ENCODE measurements around the gene ZCCHC2. TPM values are rescaled to one million over a fixed set of nuclear protein-coding genes. Genes with fewer than 3 reads are reported as not detected.

The ZCCHC2 gene
- total RNA-seq, 1 experiment from 2014 or later, result 43.5 TPM

- intact Hi-C loops (cut with micrococcal nuclease; ENCODE audit: unreplicated experiment), result no loop called here
- no TSS peak for BruUV-seq (replicated peaks)
Measured at GRCh38 chr18:62493033-62493862, 29.6 kb upstream of the ZCCHC2 start.

GRCh38 chr18:62494764-62495163, 28.1 kb upstream of the ZCCHC2 start:
- H3K9me3 Mint-ChIP-seq (ENCODE audit: low read depth, unreplicated experiment), result no peaks in the 10 kb centered on the region
- intact Hi-C loops (cut with micrococcal nuclease; ENCODE audit: unreplicated experiment), result no loop called here
- CTCF ChIA-PET, result no interaction called here
- no peak for DNase-seq
- no peaks in the 10 kb centered on the region for H3K36me3 Mint-ChIP-seq (ENCODE audit: insufficient read depth, unreplicated experiment)
- H3K4me1 Mint-ChIP-seq (ENCODE audit: low read depth, unreplicated experiment), result peaks cover 29% of the 10 kb centered on the region
- H3K4me3 Mint-ChIP-seq (ENCODE audit: low read depth, unreplicated experiment), result no peak overlapping the region
- BruUV-seq (replicated peaks), result no TSS peak
- H3K27me3 Mint-ChIP-seq (ENCODE audit: unreplicated experiment), result no peaks in the 10 kb centered on the region
- no peak for TF ChIP-seq CTCF (IDR thresholded peaks at IDR 0.05; ENCODE audit: unreplicated experiment)
- no peak overlapping the region for H3K27ac Mint-ChIP-seq (ENCODE audit: unreplicated experiment)

More at GRCh38 chr18:62493033-62493862, 29.6 kb upstream of the ZCCHC2 start:
- CTCF ChIA-PET, result no interaction called here
- H3K27ac Mint-ChIP-seq (ENCODE audit: unreplicated experiment), result no peak overlapping the region
- no peak for DNase-seq
- H3K9me3 Mint-ChIP-seq (ENCODE audit: low read depth, unreplicated experiment), result no peaks in the 10 kb centered on the region
- no peaks in the 10 kb centered on the region for H3K27me3 Mint-ChIP-seq (ENCODE audit: unreplicated experiment)
- H3K36me3 Mint-ChIP-seq (ENCODE audit: insufficient read depth, unreplicated experiment), result no peaks in the 10 kb centered on the region
- TF ChIP-seq CTCF (IDR thresholded peaks at IDR 0.05; ENCODE audit: unreplicated experiment), result no peak
- no peak overlapping the region for H3K4me3 Mint-ChIP-seq (ENCODE audit: low read depth, unreplicated experiment)
- H3K4me1 Mint-ChIP-seq (ENCODE audit: low read depth, unreplicated experiment), result peaks cover 29% of the 10 kb centered on the region

- Mint-ChIP-seq H3K9me3 (ENCODE audit: low read depth, unreplicated experiment) (no peaks in the 10 kb centered on the region), H3K27me3 (ENCODE audit: unreplicated experiment) (no peaks in the 10 kb centered on the region), H3K4me1 (ENCODE audit: low read depth, unreplicated experiment) (peaks cover 24% of the 10 kb centered on the region), H3K27ac (ENCODE audit: unreplicated experiment) (no peak overlapping the region), H3K36me3 (ENCODE audit: insufficient read depth, unreplicated experiment) (no peaks in the 10 kb centered on the region), H3K4me3 (ENCODE audit: low read depth, unreplicated experiment) (no peak overlapping the region)
- intact Hi-C loops (cut with micrococcal nuclease; ENCODE audit: unreplicated experiment), result no loop called here
- TF ChIP-seq CTCF (IDR thresholded peaks at IDR 0.05; ENCODE audit: unreplicated experiment), result no peak
- no peak for DNase-seq
- BruUV-seq (replicated peaks), result no TSS peak
- CTCF ChIA-PET, result no interaction called here
Measured at GRCh38 chr18:62496262-62496661, 26.6 kb upstream of the ZCCHC2 start.

- no TSS peak for BruUV-seq (replicated peaks)
- TF ChIP-seq CTCF (IDR thresholded peaks at IDR 0.05; ENCODE audit: unreplicated experiment), result no peak
- no peaks in the 10 kb centered on the region for H3K27me3 Mint-ChIP-seq (ENCODE audit: unreplicated experiment)
- H3K36me3 Mint-ChIP-seq (ENCODE audit: insufficient read depth, unreplicated experiment), result no peaks in the 10 kb centered on the region
- H3K4me1 Mint-ChIP-seq (ENCODE audit: low read depth, unreplicated experiment), result peaks cover 14% of the 10 kb centered on the region
- H3K9me3 Mint-ChIP-seq (ENCODE audit: low read depth, unreplicated experiment), result no peaks in the 10 kb centered on the region
- H3K4me3 Mint-ChIP-seq (ENCODE audit: low read depth, unreplicated experiment), result no peak overlapping the region
- CTCF ChIA-PET, result interaction anchor here (1.0 to 1.3 kb wide), 2 partner anchors 9 to 25 kb away, joined by 3 read pairs; partner anchors contain the start of gene ZCCHC2
- no peak overlapping the region for H3K27ac Mint-ChIP-seq (ENCODE audit: unreplicated experiment)
- no peak for DNase-seq
- intact Hi-C loops (cut with micrococcal nuclease; ENCODE audit: unreplicated experiment), result no loop called here
Measured at GRCh38 chr18:62497190-62497772, 25.5 kb upstream of the ZCCHC2 start.
